Naive B cell (primary cell): ENCODE measurements around the gene ZDHHC22. TPM values are rescaled to one million over a fixed set of nuclear protein-coding genes. Genes with fewer than 3 reads are reported as not detected.

Experiments
- ATAC-seq, 2 donors: fragments of 150-1000 bp; cut with Tn5 transposase; 2 replicates each; pipeline ENCODE4 v1.10.0; 2021; ENCODE audit warnings: low read depth in 2 of 2, mild to moderate bottlenecking in 2 of 2, moderate library complexity in 2 of 2
- DNase-seq: peaks from one replicate; pipeline ENCODE4 v3.0.0; 2022
- H3K27ac Mint-ChIP-seq, 6 donors: one replicate each; pipeline ENCODE4 v1.8.0; 2020 to 2022; ENCODE audit warnings: mild to moderate bottlenecking in 6 of 6, mixed read lengths in 6 of 6, moderate library complexity in 5 of 6, inconsistent platforms in 2 of 6
- H3K27me3 Mint-ChIP-seq, 3 donors: one replicate each; pipeline ENCODE4 v1.8.0; 2021 to 2022; ENCODE audit warnings: mixed read lengths in 3 of 3, mild to moderate bottlenecking in 1 of 3
- H3K36me3 Mint-ChIP-seq, 2 donors: one replicate each; pipeline ENCODE4 v1.8.0; 2020 to 2022; ENCODE audit warnings: mixed read lengths in 2 of 2, inconsistent platforms in 1 of 2, mild to moderate bottlenecking in 1 of 2
- H3K4me1 Mint-ChIP-seq, 3 donors: one replicate each; pipeline ENCODE4 v1.8.0; 2020 to 2022; ENCODE audit warnings: mixed read lengths in 3 of 3, inconsistent platforms in 1 of 3, mild to moderate bottlenecking in 1 of 3, moderate library complexity in 1 of 3
- H3K4me3 Mint-ChIP-seq, 8 donors: one replicate each; pipeline ENCODE4 v1.8.0; 2020 to 2022; ENCODE audit warnings: mild to moderate bottlenecking in 8 of 8, mixed read lengths in 8 of 8, moderate library complexity in 8 of 8, inconsistent platforms in 2 of 8
- H3K9me3 Mint-ChIP-seq, 7 donors: one replicate each; pipeline ENCODE4 v1.8.0; 2020 to 2022; ENCODE audit warnings: mixed read lengths in 7 of 7, mild to moderate bottlenecking in 5 of 7, inconsistent platforms in 2 of 7, moderate library complexity in 1 of 7
- polyA plus RNA-seq, 6 donors: library from polyadenylated mRNA; unstranded; fragments of 300-500 nt; fragmentation: Illumina TruSeq; gene quantifications; one replicate each; pipeline ENCODE4 v1.2.3, GENCODE V29; 2021; ENCODE audit warnings: low read depth in 6 of 6

Gene ZDHHC22
- polyA plus RNA-seq, 6 donors from 2014 or later, result not detected

DNA sequence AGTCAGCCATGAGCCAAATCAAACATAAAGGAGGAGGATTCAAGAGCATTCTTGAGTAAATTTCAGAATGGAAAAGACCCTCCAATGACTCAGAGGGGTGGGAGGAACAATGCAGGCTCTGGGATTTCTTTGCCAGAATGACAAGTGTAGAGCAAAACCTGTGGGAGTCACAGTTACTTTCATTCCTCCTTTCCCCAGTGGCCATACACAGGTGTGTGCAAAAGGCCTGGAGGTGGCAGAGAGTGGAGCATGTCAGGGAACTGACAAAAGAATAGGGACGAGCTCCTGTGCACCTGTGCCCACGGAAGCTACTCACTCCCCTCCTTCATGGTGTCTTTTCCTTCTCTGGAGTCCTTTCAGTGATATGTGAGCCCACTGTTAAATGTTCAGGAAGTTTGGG, 52.9 kb downstream of the ZDHHC22 start:
- H3K4me1 Mint-ChIP-seq, result no peaks in the 10 kb centered on the region
- peaks cover 0 to 10% of the 10 kb centered on the region in 2 donors for H3K36me3 Mint-ChIP-seq
- ATAC-seq, result no peak
- DNase-seq, result no peak
- peaks cover 0 to 14% (median 13%) of the 10 kb centered on the region in 7 donors for H3K9me3 Mint-ChIP-seq
- H3K27me3 Mint-ChIP-seq, result peaks cover 9 to 17% (median 10%) of the 10 kb centered on the region in 3 donors
- H3K4me3 Mint-ChIP-seq, result no peak overlapping the region
- peak overlapping the region in 1 of 6 donors; percentile 56 for H3K27ac Mint-ChIP-seq

DNA sequence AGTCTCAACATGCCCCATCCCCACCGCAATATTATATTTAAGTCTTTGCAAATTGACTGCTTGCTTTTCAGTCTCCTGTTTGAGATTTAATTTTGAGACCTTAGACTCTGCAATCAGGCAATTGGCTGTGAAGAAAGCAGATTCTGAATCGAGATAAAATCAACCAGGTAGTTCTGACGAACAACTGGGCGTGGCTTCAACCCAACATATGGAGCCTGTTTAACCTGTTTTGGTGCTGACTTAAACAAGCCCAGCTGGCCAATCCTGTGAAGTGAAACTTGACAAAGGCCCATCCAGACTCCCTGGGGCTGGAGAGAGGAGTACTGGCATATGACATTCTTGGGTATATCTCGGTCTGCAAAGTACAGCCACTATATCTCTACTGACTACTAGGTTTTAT, 53.4 kb downstream of the ZDHHC22 start:
- DNase-seq (no peak), ATAC-seq (no peak)
- Mint-ChIP-seq H3K9me3 (peaks cover 0 to 14% (median 13%) of the 10 kb centered on the region in 7 donors), H3K4me3 (no peak overlapping the region), H3K4me1 (no peaks in the 10 kb centered on the region), H3K36me3 (peaks cover 0 to 10% of the 10 kb centered on the region in 2 donors), H3K27me3 (peaks cover 9 to 17% (median 10%) of the 10 kb centered on the region in 3 donors), H3K27ac (no peak overlapping the region)

DNA sequence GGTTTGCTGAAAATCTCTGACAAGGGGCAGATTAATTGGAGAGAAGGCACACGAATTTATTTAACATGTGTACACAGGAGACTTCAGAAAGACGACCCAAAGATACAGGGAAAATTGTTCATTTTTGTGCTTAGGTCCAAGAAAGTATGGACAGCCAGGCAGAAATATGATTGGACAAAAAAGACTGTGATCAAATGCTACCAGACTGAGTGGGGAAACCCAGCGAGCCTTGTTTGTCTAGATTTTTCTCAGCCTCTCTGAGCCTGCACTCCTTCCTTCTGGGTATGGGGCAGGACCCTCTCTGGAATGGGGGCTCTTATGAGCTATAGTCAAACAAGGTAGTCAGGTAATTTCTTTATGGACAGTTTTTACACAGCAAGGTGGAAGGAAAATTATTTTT, 54.0 kb downstream of the ZDHHC22 start:
- H3K4me3 Mint-ChIP-seq, result no peak overlapping the region
- H3K4me1 Mint-ChIP-seq, result no peaks in the 10 kb centered on the region
- peaks cover 0 to 14% (median 13%) of the 10 kb centered on the region in 7 donors for H3K9me3 Mint-ChIP-seq
- DNase-seq (no peak), ATAC-seq (no peak)
- H3K27ac Mint-ChIP-seq, result no peak overlapping the region
- H3K36me3 Mint-ChIP-seq, result peaks cover 0 to 10% of the 10 kb centered on the region in 2 donors
- H3K27me3 Mint-ChIP-seq, result peaks cover 9 to 17% (median 10%) of the 10 kb centered on the region in 3 donors

DNA sequence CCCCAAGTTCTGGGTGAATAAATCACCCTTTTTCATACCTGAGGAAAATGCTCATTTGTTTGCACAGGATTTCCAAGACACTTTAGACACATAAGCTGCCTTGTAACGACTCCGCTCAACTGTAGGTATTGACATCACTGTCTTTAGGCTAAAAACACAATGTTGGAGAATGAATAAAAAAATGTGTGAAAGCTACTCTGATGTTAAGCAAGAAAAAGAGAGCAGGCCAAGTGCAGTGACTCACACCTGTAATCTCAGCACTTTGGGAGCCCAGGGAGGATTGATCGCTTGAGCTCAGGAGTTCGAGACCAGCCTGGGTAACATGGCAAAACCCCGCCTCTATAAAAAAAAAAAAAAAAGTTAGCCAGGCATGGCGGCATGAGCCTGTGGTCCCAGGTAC, 54.6 kb downstream of the ZDHHC22 start:
- Mint-ChIP-seq H3K4me1 (no peaks in the 10 kb centered on the region), H3K36me3 (peaks cover 0 to 10% of the 10 kb centered on the region in 2 donors), H3K4me3 (no peak overlapping the region), H3K27ac (peak overlapping the region in 2 of 6 donors; percentile 29 to 63), H3K27me3 (peaks cover 9 to 17% (median 16%) of the 10 kb centered on the region in 3 donors), H3K9me3 (peaks cover 0 to 14% (median 13%) of the 10 kb centered on the region in 7 donors)
- ATAC-seq, result no peak
- no peak for DNase-seq

DNA sequence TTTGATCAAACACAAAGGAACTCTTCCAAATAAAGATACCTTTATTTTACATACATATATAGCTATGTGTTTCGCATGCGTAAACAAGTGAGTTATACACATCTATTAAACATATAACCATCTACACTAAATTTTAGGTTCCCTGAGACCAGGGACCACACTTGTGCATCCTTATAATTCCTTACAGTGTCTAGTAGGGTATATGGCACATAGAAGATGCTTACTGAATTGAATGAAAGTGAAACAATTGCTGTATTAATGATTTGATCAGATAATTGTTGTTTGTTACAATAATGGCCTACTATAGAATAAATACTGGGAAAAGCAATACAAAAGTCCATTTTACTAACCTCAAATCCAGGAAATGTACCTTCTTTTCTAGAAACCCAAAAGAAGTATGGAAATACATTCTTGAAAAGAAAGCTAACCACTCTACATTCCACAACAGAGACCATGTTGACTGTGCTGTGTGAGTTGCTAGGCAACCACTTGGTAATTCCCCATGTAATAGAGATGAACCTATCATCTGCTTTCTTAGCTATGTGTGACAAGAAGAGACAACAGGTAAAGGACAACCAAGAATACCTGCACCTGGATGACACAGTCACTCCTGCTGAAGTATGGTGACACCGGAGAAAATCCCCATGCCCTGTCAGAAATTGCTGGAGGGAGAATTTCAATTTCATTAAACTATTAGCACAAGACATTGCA, 55.4 kb downstream of the ZDHHC22 start:
- H3K4me1 Mint-ChIP-seq, result peaks cover 0 to 3% (median 2%) of the 10 kb centered on the region in 3 donors
- peaks cover 9 to 17% (median 16%) of the 10 kb centered on the region in 3 donors for H3K27me3 Mint-ChIP-seq
- H3K27ac Mint-ChIP-seq, result peak overlapping the region in 5 of 6 donors; percentile 25 to 91 (median 63)
- H3K4me3 Mint-ChIP-seq, result no peak overlapping the region
- H3K9me3 Mint-ChIP-seq, result peaks cover 0 to 7% (median 7%) of the 10 kb centered on the region in 7 donors
- peak; percentile 78 to 89 for ATAC-seq
- DNase-seq, result no peak
- peaks cover 0 to 2% of the 10 kb centered on the region in 2 donors for H3K36me3 Mint-ChIP-seq

DNA sequence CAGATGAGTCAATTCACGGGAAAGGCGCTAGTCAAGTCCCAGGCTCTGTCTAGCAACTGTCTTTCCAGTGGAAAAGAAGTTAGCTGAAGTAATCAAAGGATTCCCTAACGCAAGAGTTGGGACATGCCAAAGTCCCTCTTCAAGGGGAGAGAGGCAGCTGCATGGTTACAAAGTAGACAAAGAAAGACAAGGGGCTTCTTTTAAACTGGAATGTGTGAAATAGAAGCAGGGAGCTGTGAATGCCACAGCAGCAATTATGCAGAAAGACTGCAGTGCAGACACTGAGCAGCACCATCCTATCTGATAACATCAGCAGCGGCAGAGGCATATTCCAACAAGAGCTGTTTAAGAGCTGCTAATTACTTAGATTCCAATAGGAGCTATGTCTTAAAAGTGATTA, 56.1 kb downstream of the ZDHHC22 start:
- Mint-ChIP-seq H3K27me3 (peaks cover 9 to 17% (median 16%) of the 10 kb centered on the region in 3 donors), H3K9me3 (peaks cover 0 to 2% (median under 1%) of the 10 kb centered on the region in 7 donors)

DNA sequence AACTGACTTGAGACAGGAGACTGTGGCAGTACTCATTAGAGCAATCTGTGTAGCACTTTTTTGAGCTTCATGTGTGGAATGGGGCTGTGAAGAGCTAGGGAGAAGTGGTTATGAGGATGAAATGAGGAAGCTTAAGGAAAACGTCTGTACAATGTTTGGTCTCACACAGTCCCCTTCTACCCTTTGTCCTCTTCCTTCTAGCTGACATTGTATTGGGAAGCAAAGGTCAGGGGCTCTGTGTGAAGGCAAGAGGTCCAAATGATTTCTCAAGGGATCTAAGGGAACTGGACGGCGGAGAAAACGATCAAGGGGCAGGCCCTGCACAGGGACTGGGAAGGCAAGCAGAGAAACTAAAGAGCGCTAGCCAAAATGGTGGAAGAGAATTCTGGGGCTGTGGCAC, 56.6 kb downstream of the ZDHHC22 start:
- H3K36me3 Mint-ChIP-seq, result peaks cover 0 to 5% of the 10 kb centered on the region in 2 donors
- H3K27me3 Mint-ChIP-seq, result peaks cover 9 to 18% (median 16%) of the 10 kb centered on the region in 3 donors
- peak overlapping the region in 4 of 6 donors; percentile 6 to 52 (median 30) for H3K27ac Mint-ChIP-seq
- DNase-seq (no peak), ATAC-seq (no peak)
- H3K4me3 Mint-ChIP-seq, result no peak overlapping the region
- peaks cover 0 to 5% (median 5%) of the 10 kb centered on the region in 3 donors for H3K4me1 Mint-ChIP-seq
- peaks cover 0 to 4% (median 3%) of the 10 kb centered on the region in 7 donors for H3K9me3 Mint-ChIP-seq

More for the DNA sequence above, 56.1 kb downstream of the ZDHHC22 start:
- Mint-ChIP-seq H3K4me1 (peaks cover 0 to 5% (median 5%) of the 10 kb centered on the region in 3 donors), H3K4me3 (no peak overlapping the region), H3K27ac (peak overlapping the region in 2 of 6 donors; percentile 41 to 47), H3K36me3 (no peaks in the 10 kb centered on the region)
- ATAC-seq (no peak), DNase-seq (no peak)

DNA sequence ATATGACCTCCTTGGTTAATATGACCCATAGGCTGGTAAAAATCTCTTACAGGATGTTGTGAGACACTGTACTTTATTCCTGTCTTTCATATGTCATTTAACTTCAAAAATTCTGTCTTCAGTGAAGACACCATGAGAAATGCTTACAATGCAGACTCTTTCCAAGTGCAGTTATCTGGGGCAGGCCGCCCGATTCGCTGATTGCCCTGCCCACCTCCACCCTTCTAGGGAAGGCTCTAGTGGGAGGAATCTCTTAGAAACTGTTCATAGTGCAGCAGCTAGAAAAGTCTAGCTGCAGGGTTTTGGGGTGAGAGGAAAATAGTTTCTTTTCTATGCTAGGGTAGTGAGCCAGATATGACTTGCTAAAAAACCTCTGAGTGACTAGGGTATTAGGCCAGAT, 58.5 kb downstream of the ZDHHC22 start:
- Mint-ChIP-seq H3K4me3 (no peak overlapping the region), H3K9me3 (peaks cover 0 to 9% (median 6%) of the 10 kb centered on the region in 7 donors), H3K36me3 (peaks cover 0 to 7% of the 10 kb centered on the region in 2 donors), H3K4me1 (peaks cover 0 to 5% (median 5%) of the 10 kb centered on the region in 3 donors), H3K27ac (peak overlapping the region in 1 of 6 donors; percentile 4), H3K27me3 (peaks cover 9 to 13% (median 9%) of the 10 kb centered on the region in 3 donors)
- DNase-seq, result no peak
- no peak for ATAC-seq

DNA sequence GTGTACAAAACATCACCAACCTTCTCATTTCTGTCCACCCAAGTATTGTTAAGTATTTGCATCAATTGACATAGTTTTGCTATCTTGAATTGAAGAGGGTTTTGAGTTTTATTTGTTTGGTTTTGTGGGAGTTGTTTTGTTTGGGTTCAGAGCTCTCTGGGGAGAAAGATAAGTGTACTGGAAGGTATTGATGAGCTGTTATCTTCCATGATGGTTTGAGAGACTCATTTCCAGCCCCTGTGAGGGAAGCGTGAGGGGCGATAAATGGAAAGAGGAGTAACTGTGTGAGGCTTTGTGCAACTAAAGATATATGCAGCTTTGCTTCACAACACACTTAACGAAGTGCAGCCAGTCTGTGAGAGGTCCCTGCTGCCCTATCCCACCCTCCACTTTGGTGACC, 59.2 kb downstream of the ZDHHC22 start:
- no peak for ATAC-seq

More for the DNA sequence above, 59.2 kb downstream of the ZDHHC22 start:
- peaks cover 0 to 9% (median 6%) of the 10 kb centered on the region in 7 donors for H3K9me3 Mint-ChIP-seq
- H3K36me3 Mint-ChIP-seq, result peaks cover 0 to 7% of the 10 kb centered on the region in 2 donors
- peaks cover 9 to 13% (median 9%) of the 10 kb centered on the region in 3 donors for H3K27me3 Mint-ChIP-seq
- H3K4me1 Mint-ChIP-seq, result peaks cover 0 to 5% (median 5%) of the 10 kb centered on the region in 3 donors
- no peak overlapping the region for H3K27ac Mint-ChIP-seq
- DNase-seq, result no peak
- H3K4me3 Mint-ChIP-seq, result no peak overlapping the region

Other genes starting within 250 kb of the ZDHHC22 start
- 1 to 10 TPM; 1.7 to 4.6 (median 3.2) TPM for gene IRF2BPL, start 113.1 kb downstream of the ZDHHC22 start, polyA plus RNA-seq
- gene CIPC, start 43.5 kb downstream of the ZDHHC22 start, polyA plus RNA-seq, result 10 to 100 TPM in 4 of 6 donors, 1 to 10 TPM in 2; 7.8 to 16.3 (median 12.7) TPM
- gene TMEM63C, start 40.0 kb upstream of the ZDHHC22 start, polyA plus RNA-seq, result under 1 TPM in 1 of 6 donors, not detected in 5; 0.44 TPM
- gene NGB, start 129.4 kb upstream of the ZDHHC22 start, polyA plus RNA-seq, result not detected
- 1 to 10 TPM in 5 of 6 donors, under 1 TPM in 1; 0.94 to 4.1 (median 3.0) TPM for gene POMT2, start 179.1 kb upstream of the ZDHHC22 start, polyA plus RNA-seq
- 10 to 100 TPM; 11.4 to 30.9 (median 17.9) TPM for gene GSTZ1, start 179.2 kb upstream of the ZDHHC22 start, polyA plus RNA-seq
- 10 to 100 TPM in 5 of 6 donors, 1 to 10 TPM in 1; 2.3 to 25.0 (median 21.6) TPM for gene TMED8, start 235.3 kb upstream of the ZDHHC22 start, polyA plus RNA-seq
- gene SAMD15, start 235.6 kb upstream of the ZDHHC22 start, polyA plus RNA-seq, result under 1 TPM in 2 of 6 donors, not detected in 4; 0.12 to 0.22 TPM